ENCODE results near the gene C1orf159. TPM values are rescaled to one million over a fixed set of nuclear protein-coding genes. Genes with fewer than 3 reads are reported as not detected.

The C1orf159 gene
- 35.9 and 114 TPM in 2 replicates for total RNA-seq (2011; cell fraction: chromatin; rRNA removed; ENCODE audit: low replicate concordance)
- total RNA-seq (2011; cell fraction: nucleolus; rRNA removed), result 121 and 123 TPM in 2 replicates
- 60.4 and 67.1 TPM in 2 replicates for total RNA-seq (2011; cell fraction: nucleoplasm; rRNA removed)
- total RNA-seq (2014; rRNA removed), result 34.0 and 50.2 TPM in 2 replicates
- total RNA-seq (2014; rRNA removed; fragmentation: Illumina TruSeq; extraction: Trizol), result 1.0 and 1.4 TPM in 2 replicates
- total RNA-seq (2015; rRNA removed; fragmentation: Illumina TruSeq; extraction: Trizol), result 10.6 and 12.2 TPM in 2 replicates
- 42.3 and 46.4 TPM in 2 replicates for total RNA-seq (2021)
- 13.2 and 23.8 TPM in 2 replicates for polyA plus RNA-seq (2011; rRNA removed)
- polyA plus RNA-seq (2011; cell fraction: cytosol; rRNA removed), result 21.2 and 54.5 TPM in 2 replicates
- polyA plus RNA-seq (2011; cell fraction: nucleus; rRNA removed), result 125 and 192 TPM in 2 replicates
- 23.9 and 32.3 TPM in 2 replicates for polyA plus RNA-seq (2012)
- 6.3 and 17.8 TPM in 2 replicates for polyA plus RNA-seq (2014; fragmentation: Illumina TruSeq; extraction: Trizol)
- under 1 TPM; 0.28 to 0.60 TPM for polyA plus RNA-seq (2014; fragmentation: Nextera tagmentation; extraction: Ambion mirVana)
- 52.8 and 54.9 TPM in 2 replicates for polyA plus RNA-seq (2014; rRNA removed)
- 3.2 and 3.9 TPM in 2 replicates for polyA minus RNA-seq (2011; rRNA and poly(A)+ RNA removed)
- polyA minus RNA-seq (2011; cell fraction: cytosol; rRNA and poly(A)+ RNA removed), result 12.4 and 13.6 TPM in 2 replicates
- polyA minus RNA-seq (2011; cell fraction: nucleus; rRNA and poly(A)+ RNA removed), result 34.3 and 38.5 TPM in 2 replicates
- Bru-seq, nascent RNA, result percentile 78 among the genes with signal in this experiment
- percentile 81 among the genes with signal in this experiment for BruChase-seq, experiment 1, labeled RNA remaining after a 2-hour chase
- BruChase-seq, experiment 2, labeled RNA remaining after a 6-hour chase, result percentile 82 among the genes with signal in this experiment
- long read RNA-seq, experiment 1, transcript C1orf159-205 (10 exons, 1,841 nt), result major isoform, 23 of 122 reads
- long read RNA-seq, experiment 1, partial matches to known transcripts, result 80 of 122 reads
- long read RNA-seq, experiment 1, other reads (novel, unspliced or antisense), result 17 of 122 reads
- long read RNA-seq, experiment 2, partial matches to known transcripts, result 14 of 39 reads
- long read RNA-seq, experiment 2, other reads (novel, unspliced or antisense), result 20 of 39 reads
- long read RNA-seq, experiment 3, transcript C1orf159-205 (10 exons, 1,841 nt), result major isoform, 9 of 33 reads
- long read RNA-seq, experiment 3, partial matches to known transcripts, result 4 of 33 reads
- long read RNA-seq, experiment 3, other reads (novel, unspliced or antisense), result 18 of 33 reads

DNA sequence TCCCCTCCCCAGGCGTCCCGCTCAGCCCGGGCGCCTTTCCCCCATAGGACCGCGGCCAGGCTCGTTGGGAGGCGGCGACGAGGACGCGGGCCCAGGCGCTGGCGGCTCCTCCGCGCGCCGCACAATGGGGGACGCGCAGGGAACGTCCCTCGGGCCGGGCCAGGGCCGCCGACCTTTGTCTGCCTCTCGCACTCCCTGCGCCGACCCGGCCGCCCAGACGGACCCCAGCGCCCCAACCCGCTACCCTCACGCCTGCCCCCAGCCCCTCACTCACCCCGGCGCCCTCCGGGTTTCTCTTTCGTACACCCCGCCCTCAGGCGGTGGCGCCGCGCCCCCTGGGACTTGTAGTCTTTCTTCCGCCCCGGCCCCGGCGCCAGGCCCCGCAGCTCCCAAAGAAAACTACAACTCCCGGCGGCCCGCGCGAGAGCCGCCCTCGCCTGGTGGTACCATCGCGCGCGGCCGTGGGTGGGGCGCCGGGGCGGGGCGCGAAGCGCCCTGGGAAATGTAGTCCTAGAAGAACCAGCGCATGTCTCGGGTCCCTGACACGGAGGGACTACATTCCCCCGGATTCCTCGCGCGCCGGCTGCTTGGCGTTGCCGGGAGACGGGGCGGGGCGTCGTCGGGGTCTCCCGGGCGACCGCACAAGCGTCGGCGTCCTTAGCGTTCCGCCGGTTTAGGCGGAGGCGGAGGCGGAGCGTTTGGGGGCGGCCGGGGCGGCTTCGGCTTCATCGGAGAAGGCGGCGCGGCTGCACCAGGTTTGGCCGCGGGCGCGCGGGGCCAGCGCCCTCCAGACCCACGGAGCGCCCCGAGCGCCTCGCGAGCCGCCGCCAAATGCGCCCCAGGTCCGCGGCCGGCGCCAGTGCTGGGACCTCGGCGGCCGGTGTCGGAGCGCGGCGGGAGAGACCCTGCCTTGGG lies at the start of gene C1orf159:
Gene C1orf159, minus strand, starts transcription at position 304 of the 915 bp plus-strand sequence. CDS start 24,546 bp downstream, outside the sequence.
- Histone ChIP-seq H3K9me1 (ENCODE audit: control insufficient read depth, insufficient read depth, low read length) (no peaks in the 10 kb centered on the region), H3K27ac (ENCODE audit: extremely low read depth, low read depth, low read length) (peak within 1 kb of the TSS; percentile 87), H3K4me1 (replicated peaks in 1 of 2; ENCODE audit: control insufficient read depth in 2 of 2, insufficient read depth in 2 of 2, low read length in 2 of 2) (peaks cover 0 to 41% of the 10 kb centered on the region in 2 experiments; a peak in 2 of 5 replicates), H3K36me3 (ENCODE audit: control insufficient read depth, insufficient read depth, low read length) (peaks cover 25% of the 10 kb centered on the region), H3K9ac (ENCODE audit: insufficient read depth in 1 of 2, low read depth in 2 of 2, low read length in 2 of 2) (peak within 1 kb of the TSS; percentile 84 to 96), H3K79me2 (ENCODE audit: control insufficient read depth, insufficient read depth, low read length) (peaks cover 41% of the 10 kb centered on the region), H3K4me2 (ENCODE audit: insufficient read depth, low read length) (peak within 1 kb of the TSS; percentile 81), H3K9me3 (replicated peaks; ENCODE audit: control insufficient read depth, insufficient read depth, low read depth, low read length) (peaks cover 25% of the 10 kb centered on the region), H3K27me3 (ENCODE audit: control insufficient read depth in 2 of 2, insufficient read depth in 2 of 2, low read length in 2 of 2) (peaks cover 25 to 36% of the 10 kb centered on the region in 2 experiments; a peak in 4 of 5 replicates), H3K4me3 (peak within 1 kb of the TSS; percentile 96), H2AFZ (ENCODE audit: low read depth, low read length) (peak within 1 kb of the TSS; percentile 81), H4K20me1 (replicated peaks; ENCODE audit: control insufficient read depth, insufficient read depth, low read length) (no peaks in the 10 kb centered on the region)
- no TSS peak for BruUV-seq (replicated peaks)
- peak; percentile 98 for ATAC-seq
- CTCF ChIA-PET (ENCODE audit: low intra/inter-chr PET ratio), result no interaction called here
- WGBS (ENCODE audit: insufficient coverage, low coverage, missing lambda C conversion rate), result under 1% methylated on average over 102 of the region's 128 CpGs
- in situ Hi-C loops (cut with MboI) (no loop called here), intact Hi-C loops (cut with micrococcal nuclease) (loop anchor here (1.0 to 2.0 kb wide), 2 partner anchors 83 to 177 kb away; no protein-coding TSS in a partner anchor)
- peak; percentile 97 for FAIRE-seq
- POLR2A ChIA-PET, result interaction anchor here (0.5 to 0.6 kb wide), 2 partner anchors 118 to 147 kb away, joined by 3 read pairs; no protein-coding TSS in a partner anchor
- DNase-seq (ENCODE audit: extremely low read depth in 1 of 4, low spot score in 3 of 4), result peak; percentile 96 to 99 (median 98)
- TF ChIP-seq, protein P1, sequence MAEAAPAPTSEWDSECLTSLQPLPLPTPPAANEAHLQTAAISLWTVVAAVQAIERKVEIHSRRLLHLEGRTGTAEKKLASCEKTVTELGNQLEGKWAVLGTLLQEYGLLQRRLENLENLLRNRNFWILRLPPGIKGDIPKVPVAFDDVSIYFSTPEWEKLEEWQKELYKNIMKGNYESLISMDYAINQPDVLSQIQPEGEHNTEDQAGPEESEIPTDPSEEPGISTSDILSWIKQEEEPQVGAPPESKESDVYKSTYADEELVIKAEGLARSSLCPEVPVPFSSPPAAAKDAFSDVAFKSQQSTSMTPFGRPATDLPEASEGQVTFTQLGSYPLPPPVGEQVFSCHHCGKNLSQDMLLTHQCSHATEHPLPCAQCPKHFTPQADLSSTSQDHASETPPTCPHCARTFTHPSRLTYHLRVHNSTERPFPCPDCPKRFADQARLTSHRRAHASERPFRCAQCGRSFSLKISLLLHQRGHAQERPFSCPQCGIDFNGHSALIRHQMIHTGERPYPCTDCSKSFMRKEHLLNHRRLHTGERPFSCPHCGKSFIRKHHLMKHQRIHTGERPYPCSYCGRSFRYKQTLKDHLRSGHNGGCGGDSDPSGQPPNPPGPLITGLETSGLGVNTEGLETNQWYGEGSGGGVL (CRISPR knock-in tag; IDR thresholded peaks at IDR 0.05), result no peak
- TF ChIP-seq TEAD2 (tag; IDR thresholded peaks at IDR 0.05), result no peak
- TF ChIP-seq, protein P2, sequence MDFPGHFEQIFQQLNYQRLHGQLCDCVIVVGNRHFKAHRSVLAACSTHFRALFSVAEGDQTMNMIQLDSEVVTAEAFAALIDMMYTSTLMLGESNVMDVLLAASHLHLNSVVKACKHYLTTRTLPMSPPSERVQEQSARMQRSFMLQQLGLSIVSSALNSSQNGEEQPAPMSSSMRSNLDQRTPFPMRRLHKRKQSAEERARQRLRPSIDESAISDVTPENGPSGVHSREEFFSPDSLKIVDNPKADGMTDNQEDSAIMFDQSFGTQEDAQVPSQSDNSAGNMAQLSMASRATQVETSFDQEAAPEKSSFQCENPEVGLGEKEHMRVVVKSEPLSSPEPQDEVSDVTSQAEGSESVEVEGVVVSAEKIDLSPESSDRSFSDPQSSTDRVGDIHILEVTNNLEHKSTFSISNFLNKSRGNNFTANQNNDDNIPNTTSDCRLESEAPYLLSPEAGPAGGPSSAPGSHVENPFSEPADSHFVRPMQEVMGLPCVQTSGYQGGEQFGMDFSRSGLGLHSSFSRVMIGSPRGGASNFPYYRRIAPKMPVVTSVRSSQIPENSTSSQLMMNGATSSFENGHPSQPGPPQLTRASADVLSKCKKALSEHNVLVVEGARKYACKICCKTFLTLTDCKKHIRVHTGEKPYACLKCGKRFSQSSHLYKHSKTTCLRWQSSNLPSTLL (IDR thresholded peaks at IDR 0.05), result no peak
- TF ChIP-seq LCOR (CRISPR knock-in tag; IDR thresholded peaks at IDR 0.05), result no peak
- no peak for TF ChIP-seq HDGF (IDR thresholded peaks at IDR 0.05)
- TF ChIP-seq, protein P3, sequence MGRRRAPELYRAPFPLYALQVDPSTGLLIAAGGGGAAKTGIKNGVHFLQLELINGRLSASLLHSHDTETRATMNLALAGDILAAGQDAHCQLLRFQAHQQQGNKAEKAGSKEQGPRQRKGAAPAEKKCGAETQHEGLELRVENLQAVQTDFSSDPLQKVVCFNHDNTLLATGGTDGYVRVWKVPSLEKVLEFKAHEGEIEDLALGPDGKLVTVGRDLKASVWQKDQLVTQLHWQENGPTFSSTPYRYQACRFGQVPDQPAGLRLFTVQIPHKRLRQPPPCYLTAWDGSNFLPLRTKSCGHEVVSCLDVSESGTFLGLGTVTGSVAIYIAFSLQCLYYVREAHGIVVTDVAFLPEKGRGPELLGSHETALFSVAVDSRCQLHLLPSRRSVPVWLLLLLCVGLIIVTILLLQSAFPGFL (CRISPR knock-in tag; IDR thresholded peaks at IDR 0.05), result no peak
- 0 out of 2 replicates have a peak, but pooled peaks have one; percentile 38 for TF ChIP-seq ZNF165 (CRISPR knock-in tag; IDR thresholded peaks at IDR 0.05; ENCODE audit: borderline replicate concordance)
- TF ChIP-seq C11orf30 (IDR thresholded peaks at IDR 0.05; ENCODE audit: low read depth), result no peak
- peak; percentile 82 for TF ChIP-seq SAFB (IDR thresholded peaks at IDR 0.05; ENCODE audit: borderline replicate concordance, low read depth, low read length)
- peak; percentile 74; the same call in 1 of the 2 replicates for TF ChIP-seq KLF6 (CRISPR knock-in tag; IDR thresholded peaks at IDR 0.05; ENCODE audit: borderline replicate concordance)
